DMS114 treated with DMSO at 0.1 percent for 48 hours (cell line): Measurements from ENCODE around the gene NAV1.
"Not testable (repeated sequence)": the region's sequence is repeated elsewhere in the genome, so short reads cannot be mapped to it uniquely, and the experiment has no call there.

Experiments
- DNase-seq: peaks from one replicate; lab custom pipeline; 2025; ENCODE audit not compliant: unreplicated experiment; lab: John Stamatoyannopoulos, UW

The NAV1 gene, protein sequence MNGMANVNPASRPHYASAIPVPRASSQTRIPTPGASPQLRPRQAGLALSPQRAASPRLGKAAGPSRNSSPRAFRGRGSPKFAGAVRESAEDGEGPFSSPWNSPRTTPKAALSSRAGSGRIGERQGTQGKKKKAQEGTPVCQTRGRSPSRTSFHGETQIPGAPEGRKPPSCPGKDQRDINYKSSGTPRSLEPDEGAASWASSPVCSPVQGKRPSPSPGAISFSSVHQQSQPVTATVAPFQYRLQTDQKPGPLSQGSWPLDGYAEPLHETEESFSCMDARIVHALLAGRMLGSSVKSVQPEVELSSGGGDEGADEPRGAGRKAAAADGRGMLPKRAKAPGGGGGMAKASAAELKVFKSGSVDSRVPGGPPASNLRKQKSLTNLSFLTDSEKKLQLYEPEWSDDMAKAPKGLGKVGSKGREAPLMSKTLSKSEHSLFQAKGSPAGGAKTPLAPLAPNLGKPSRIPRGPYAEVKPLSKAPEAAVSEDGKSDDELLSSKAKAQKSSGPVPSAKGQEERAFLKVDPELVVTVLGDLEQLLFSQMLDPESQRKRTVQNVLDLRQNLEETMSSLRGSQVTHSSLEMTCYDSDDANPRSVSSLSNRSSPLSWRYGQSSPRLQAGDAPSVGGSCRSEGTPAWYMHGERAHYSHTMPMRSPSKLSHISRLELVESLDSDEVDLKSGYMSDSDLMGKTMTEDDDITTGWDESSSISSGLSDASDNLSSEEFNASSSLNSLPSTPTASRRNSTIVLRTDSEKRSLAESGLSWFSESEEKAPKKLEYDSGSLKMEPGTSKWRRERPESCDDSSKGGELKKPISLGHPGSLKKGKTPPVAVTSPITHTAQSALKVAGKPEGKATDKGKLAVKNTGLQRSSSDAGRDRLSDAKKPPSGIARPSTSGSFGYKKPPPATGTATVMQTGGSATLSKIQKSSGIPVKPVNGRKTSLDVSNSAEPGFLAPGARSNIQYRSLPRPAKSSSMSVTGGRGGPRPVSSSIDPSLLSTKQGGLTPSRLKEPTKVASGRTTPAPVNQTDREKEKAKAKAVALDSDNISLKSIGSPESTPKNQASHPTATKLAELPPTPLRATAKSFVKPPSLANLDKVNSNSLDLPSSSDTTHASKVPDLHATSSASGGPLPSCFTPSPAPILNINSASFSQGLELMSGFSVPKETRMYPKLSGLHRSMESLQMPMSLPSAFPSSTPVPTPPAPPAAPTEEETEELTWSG (N-terminal part only)

GRCh38 chr1:201538612-201539551 is at the start of gene NAV1:
Gene NAV1 (plus strand): TSS chr1:201539127. CDS start chr1:201622885, 83,758 bp downstream.
- DNase-seq, result no peak

GRCh38 chr1:201489643-201490261 is 49.2 kb upstream of the NAV1 start:
- DNase-seq, result no peak

- no peak for DNase-seq
Observed at GRCh38 chr1:201490708-201491131, 48.2 kb upstream of the NAV1 start.

GRCh38 chr1:201491896-201492511 is 46.9 kb upstream of the NAV1 start:
- DNase-seq, result no peak

GRCh38 chr1:201493026-201493656 is 45.8 kb upstream of the NAV1 start:
- not testable (repeated sequence) for DNase-seq

DNA sequence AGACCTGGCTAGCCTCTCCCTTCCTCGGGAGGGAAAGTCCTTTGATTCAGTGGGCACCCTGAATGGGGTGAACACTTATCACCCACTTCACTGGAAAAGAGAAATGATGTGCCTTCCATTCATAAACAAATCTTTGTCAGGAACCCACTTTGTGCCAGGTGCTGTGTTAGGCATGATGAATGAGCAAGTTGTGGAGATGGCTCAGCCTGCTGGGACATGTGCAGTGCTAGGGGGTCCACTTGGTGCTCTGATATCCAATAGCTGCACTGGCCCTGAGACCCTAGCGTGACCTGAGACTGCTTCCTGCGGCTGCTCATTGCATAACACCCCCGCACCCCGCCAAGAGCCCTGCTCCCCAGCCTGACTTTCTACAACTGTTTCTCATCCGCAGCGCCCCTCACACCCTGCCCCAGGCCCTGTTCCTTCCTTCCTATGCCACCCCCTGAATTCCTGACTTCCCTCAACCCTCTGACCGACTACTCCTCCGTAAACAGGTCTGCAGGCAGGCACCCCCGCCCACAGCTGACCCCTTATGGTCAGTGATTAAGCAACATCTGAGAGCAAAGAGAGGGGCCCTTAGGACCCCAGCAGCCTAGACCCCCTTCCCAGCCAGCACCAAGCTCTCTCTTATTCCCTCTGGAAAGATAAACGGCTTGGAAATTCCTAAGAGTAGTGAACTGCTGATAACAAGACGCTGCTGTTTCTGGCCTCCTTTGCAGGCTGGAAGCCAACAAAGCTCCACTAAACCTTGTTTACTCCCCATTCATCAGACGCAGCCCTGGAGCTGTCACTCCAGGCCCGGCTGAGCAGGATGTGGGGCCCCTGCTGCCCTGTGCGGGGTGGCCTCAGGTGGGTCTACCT is 44.9 kb upstream of the NAV1 start:
- no peak for DNase-seq

- DNase-seq, result no peak
Observed at GRCh38 chr1:201495551-201496295, 43.2 kb upstream of the NAV1 start.

DNA sequence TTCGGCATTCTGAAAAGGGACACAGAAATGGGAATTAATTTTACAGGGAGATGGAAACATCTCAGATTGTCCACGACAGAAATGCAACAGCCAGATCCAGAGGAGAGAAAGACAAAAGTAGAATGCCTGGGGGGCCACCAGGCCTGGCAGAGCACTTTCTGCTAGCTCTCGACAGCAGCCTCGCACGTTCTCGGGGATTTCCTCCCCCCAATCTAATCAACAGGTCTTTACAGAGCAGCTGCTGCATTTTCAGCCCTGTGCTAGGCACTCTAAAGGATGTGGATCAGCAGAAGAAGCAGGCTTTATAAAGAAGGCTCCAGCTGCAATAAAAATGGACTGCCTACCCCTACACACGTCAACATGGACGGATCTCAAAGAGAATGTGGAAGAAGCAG is 42.6 kb upstream of the NAV1 start:
- no peak for DNase-seq

DNA sequence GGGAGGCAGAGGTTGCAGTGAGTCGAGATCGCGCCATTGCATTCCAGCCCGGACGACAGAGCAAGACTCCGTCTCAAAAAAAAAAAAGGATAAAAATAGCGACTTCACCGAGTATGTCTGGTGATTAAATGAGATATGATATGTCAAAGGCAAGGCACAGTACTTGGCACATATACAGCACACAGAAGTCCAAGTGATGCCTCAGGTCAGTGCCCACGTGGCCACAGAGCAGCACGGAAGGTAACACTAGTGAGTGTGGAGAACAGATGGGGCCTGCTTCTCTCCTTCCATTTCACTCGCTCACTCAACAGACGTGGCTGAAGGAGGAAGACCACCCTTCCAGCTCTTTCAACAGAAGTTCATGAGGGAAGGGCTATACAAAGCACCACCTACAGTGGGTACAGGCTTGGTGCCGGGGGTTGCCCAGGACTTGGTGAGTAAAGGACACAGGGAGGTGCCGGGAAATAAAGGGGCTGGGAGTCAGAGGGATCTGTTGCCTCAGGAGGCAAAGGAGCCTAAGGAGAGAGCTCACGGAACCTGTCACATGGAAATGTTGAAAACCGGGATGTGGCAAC is 40.9 kb upstream of the NAV1 start:
- no peak for DNase-seq

DNA sequence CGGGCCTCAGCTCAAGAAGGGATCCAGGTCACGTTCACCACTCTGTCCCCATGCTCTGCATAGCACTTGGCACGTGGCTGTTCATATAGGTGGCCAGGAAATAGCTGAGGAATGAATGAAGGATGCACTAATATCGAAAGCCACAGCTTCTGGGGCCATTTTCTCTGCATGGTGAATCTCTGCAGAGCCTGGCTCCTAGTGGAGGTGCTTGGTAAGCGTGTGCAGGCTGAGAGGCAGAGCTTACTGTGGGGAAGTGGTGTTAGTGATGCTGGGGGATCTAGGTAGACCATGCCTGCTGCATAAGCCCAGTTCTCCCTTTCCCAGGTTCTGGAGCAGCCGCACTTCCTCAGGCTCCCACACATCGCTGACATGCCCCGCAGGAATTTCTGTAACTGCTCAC is 40.3 kb upstream of the NAV1 start:
- no peak for DNase-seq

DNA sequence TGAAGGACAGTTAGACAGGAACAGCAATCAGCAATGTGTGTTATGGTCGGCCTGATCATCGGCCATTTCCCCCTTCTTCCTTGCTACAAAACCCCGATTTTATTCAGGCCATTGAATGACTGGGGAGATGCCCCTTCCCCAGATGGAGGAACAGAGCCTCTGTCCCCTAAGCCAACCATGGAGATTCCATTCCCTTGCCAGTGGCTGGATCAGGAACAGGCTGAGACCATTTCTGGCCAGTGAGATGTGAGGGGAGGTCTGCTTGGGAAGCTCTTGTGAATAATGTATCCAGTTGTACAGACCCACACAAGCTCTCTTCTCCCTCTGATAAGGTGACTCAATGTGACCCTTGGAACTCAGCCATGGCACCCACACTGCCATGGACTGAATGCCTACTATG is 39.7 kb upstream of the NAV1 start:
- DNase-seq, result no peak

DNA sequence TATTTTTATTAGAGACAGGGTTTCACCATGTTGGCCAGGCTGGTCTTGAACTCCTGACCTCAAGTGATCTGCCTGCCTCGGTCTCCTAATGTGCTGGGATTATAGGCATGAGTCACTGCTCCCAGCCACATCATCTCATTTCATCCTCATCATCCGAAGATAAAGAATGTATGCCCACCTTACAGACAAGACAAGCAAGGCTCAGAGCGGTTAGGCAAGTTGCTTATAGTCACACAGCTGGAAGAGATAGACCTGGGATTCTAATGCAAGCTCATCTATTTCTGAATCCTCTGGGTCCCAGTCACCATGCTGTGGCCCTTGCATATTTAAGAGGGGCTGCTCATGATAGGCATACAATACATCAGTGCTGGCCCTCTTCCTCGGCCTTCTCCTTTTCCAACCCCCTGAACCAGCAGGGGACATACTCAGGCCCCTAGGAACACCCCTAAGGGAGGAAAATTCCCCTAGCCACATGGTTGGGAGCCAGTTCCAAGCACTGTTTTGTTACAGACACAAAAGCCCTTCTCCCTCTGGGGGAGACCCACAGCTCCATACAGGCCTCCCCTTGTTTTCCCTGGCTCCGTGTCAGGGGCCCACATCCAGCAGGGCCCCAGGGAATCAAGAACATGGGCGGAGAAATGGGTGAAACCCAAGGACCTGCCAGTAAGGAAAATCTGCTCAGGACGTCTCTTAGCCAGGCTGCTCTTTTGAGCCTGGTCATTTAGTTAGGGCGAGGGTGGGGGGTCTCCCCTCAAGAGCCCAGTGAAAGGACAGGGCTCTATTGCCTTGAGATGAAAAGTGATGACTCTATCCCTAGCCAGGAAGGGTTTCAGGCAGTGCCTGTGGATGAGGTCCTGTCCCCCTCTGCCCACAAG is 38.9 kb upstream of the NAV1 start:
- DNase-seq, result no peak

DNA sequence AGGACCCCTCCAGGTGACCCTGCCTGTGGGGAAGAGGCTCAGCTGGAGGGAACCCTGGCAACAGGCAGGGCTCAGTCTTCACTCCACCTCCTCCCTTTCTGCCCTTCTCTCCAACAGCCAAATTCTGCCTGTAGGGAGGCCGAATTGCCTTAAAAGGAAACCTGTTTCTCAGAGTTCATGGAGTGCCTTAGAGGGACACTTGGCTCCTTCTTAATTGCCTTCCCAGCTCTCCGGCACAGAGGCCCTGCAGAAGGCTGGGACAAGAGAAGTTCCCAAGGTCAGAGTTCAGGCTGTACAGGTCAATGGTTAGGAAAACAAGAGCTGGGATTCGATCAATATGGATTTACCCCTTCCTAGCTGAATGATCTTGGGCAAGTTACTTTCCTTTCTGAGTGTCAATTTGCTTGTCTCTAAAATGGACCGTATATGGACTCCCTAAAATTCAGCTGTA is 38.2 kb upstream of the NAV1 start:
- DNase-seq, result no peak

GRCh38 chr1:201501144-201501543 is 37.8 kb upstream of the NAV1 start:
- DNase-seq, result no peak

- DNase-seq, result no peak
Observed at GRCh38 chr1:201501812-201502510, 37.0 kb upstream of the NAV1 start.
